Regular cardiac myocyte (primary cell): ENCODE data around the gene SERP1. TPM values are rescaled to one million over a fixed set of nuclear protein-coding genes. Genes with fewer than 3 reads are reported as not detected.

Source experiments
- total RNA-seq: library from RNA; depleted of rRNA; stranded (reverse); fragments of >200 nt; gene quantifications from 2 replicates; pipeline ENCODE4 v1.2.3, GENCODE V29; 2014

Gene SERP1
- total RNA-seq, result 209 and 233 TPM in 2 replicates

DNA sequence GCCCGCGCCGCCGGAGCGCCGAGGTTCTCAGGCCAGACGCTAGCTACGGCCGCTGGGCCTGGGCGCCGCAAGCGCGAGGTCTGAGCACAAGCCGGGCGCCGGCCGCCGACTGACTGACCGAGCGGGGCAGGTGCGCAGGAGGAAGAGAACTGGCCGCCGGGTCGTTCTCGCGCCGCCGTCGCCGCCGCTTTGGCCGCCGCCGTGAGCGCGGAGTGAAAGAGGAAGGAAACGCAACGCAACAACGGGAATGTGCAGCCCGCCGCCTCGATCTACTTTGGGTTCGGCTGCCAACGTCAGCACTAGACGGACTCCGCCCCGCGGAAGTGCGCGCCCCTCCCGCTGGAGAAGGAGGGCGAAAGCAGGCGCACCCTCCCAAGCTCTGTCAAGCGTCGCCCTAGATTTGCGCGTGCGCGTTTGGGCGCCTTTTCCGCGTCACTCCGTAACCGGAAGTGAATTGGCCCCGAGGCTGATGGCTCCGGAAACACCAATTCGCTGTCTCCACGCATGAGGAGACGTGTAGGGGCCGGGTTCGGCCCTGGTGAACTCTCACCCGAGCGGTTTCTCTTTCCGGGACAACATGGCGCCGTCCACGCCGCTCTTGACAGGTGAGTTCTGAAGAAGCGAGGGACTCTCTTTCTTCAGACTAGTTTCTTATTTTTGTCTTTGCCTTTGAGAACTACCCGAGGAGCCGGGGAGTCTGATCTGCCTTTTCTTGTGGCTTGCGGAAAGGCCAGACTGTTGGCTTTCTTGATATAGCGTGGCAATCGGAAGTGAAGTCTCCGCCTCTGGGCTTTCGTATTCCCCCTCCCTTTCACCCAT is at the start of gene SERP1, which contains the start of gene EIF2A:
SERP1 (minus strand) TSS at position 271 of the 819 bp plus-strand sequence. CDS start 361 bp downstream, outside the sequence.
EIF2A (plus strand) TSS at position 562 of the 819 bp plus-strand sequence; CDS start at position 578, 16 bp downstream.

Other genes starting within 250 kb of the SERP1 start
- gene TSC22D2, start 138.2 kb downstream of the SERP1 start, total RNA-seq, result 5.1 and 8.8 TPM in 2 replicates
- 196 and 251 TPM in 2 replicates for gene EIF2A, start 291 bp upstream of the SERP1 start, total RNA-seq
- 161 and 294 TPM in 2 replicates for gene SELENOT, start 56.8 kb upstream of the SERP1 start, total RNA-seq
- gene ERICH6, start 157.4 kb upstream of the SERP1 start, total RNA-seq, result under 0.01 TPM in 1 of 2 replicates, not detected in the other
- gene SIAH2, start 216.7 kb upstream of the SERP1 start, total RNA-seq, result 26.3 and 34.1 TPM in 2 replicates